ENCODE measurements around the gene PAOX.

DNA sequence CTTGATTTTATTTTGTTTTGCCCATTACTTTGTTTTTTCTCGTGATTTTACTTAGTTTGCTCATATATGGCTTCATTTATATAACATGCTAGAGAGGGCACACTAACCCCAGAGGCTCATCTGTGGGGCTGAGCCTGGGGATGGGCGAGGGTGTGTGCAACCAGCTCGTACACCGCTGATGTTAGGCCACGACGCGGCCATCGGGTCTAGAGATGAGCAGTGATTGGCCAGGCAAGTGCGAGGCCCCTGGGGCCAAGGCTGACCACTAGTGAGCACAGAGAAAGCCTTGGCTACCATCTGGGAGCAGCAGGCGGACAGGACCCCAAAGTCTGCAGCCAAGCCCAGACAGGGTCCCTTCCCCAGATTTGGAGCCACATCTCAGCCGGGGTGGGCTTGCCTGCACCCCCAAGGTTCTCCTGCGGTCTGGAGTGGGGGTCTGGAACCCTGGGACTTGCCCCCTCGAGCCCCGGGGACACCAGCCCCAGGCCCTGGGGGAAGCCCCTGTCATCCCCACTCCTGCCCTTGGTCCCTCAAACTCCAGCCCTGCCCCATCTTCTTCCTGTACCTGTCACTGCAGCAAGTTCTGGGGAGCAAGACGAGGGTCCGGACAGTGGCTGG lies 25.0 kb upstream of the PAOX start:
- no peak for TF ChIP-seq CTCF (conservative IDR thresholded peaks at IDR 0.05; ENCODE audit: low read depth in 2 of 2)
- TF ChIP-seq EZH2phosphoT487 (IDR thresholded peaks at IDR 0.05; ENCODE audit: unreplicated experiment): no peak
- TF ChIP-seq EZH2 (IDR thresholded peaks at IDR 0.05; ENCODE audit: low read depth, unreplicated experiment): no peak
- TF ChIP-seq POLR2AphosphoS5 (IDR thresholded peaks at IDR 0.05; ENCODE audit: low read depth): no peak
- no peak for TF ChIP-seq NANOG (IDR thresholded peaks at IDR 0.05; ENCODE audit: borderline replicate concordance)
- no peak for TF ChIP-seq JUNB (IDR thresholded peaks at IDR 0.05; ENCODE audit: unreplicated experiment)
- TF ChIP-seq STAT1 (IDR thresholded peaks at IDR 0.05; ENCODE audit: unreplicated experiment): no peak
- TF ChIP-seq CREB1 (CRISPR knock-in tag; IDR thresholded peaks at IDR 0.05; ENCODE audit: low read depth): no peak
- TF ChIP-seq REST (IDR thresholded peaks at IDR 0.05; ENCODE audit: unreplicated experiment): no peak
- no peak for TF ChIP-seq ZNF114 (CRISPR knock-in tag; IDR thresholded peaks at IDR 0.05)
- no peak for TF ChIP-seq ZNF462 (CRISPR knock-in tag; IDR thresholded peaks at IDR 0.05)
- TF ChIP-seq, protein P1, sequence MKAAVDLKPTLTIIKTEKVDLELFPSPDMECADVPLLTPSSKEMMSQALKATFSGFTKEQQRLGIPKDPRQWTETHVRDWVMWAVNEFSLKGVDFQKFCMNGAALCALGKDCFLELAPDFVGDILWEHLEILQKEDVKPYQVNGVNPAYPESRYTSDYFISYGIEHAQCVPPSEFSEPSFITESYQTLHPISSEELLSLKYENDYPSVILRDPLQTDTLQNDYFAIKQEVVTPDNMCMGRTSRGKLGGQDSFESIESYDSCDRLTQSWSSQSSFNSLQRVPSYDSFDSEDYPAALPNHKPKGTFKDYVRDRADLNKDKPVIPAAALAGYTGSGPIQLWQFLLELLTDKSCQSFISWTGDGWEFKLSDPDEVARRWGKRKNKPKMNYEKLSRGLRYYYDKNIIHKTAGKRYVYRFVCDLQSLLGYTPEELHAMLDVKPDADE (IDR thresholded peaks at IDR 0.05): no peak
- TF ChIP-seq ZNF331 (CRISPR knock-in tag; IDR thresholded peaks at IDR 0.05; ENCODE audit: low read depth): no peak

Measured in GM23338 (cell line).